Neuron (in vitro differentiated cells): ENCODE results near the gene METTL25B.

ENCODE experiments used
- H2AFZ ChIP-seq: one replicate; pipeline ENCODE4 v1.6.1; 2013; ENCODE audit warnings: low read depth, mild to moderate bottlenecking, inconsistent platforms, low read length, moderate library complexity
- H3K27me3 ChIP-seq: one replicate; pipeline ENCODE4 v1.6.1; 2013; ENCODE audit warnings: low read length; ENCODE audit not compliant: insufficient read depth
- H3K36me3 ChIP-seq: one replicate; pipeline ENCODE4 v1.6.1; 2013; ENCODE audit warnings: low read length; ENCODE audit not compliant: insufficient read depth
- H3K4me1 ChIP-seq: one replicate; pipeline ENCODE4 v1.6.1; 2013; ENCODE audit warnings: low read length; ENCODE audit not compliant: insufficient read depth
- H3K4me3 ChIP-seq: 2 replicates; pipeline ENCODE4 v1.5.1; 2013; ENCODE audit warnings: mild to moderate bottlenecking, low read length, moderate library complexity
- H3K9me3 ChIP-seq: one replicate; pipeline ENCODE4 v1.6.1; 2013; ENCODE audit warnings: low read length

METTL25B gene

GRCh38 chr1:156705918-156706656 lies 22.2 kb upstream of the METTL25B start:
- peak overlapping the region; percentile 42 for H3K4me3 ChIP-seq
- no peaks in the 10 kb centered on the region for H3K9me3 ChIP-seq
- H3K27me3 ChIP-seq: no peaks in the 10 kb centered on the region
- peaks cover 72% of the 10 kb centered on the region for H3K4me1 ChIP-seq
- H3K36me3 ChIP-seq: no peaks in the 10 kb centered on the region
- peak overlapping the region; percentile 60 for H2AFZ ChIP-seq

DNA sequence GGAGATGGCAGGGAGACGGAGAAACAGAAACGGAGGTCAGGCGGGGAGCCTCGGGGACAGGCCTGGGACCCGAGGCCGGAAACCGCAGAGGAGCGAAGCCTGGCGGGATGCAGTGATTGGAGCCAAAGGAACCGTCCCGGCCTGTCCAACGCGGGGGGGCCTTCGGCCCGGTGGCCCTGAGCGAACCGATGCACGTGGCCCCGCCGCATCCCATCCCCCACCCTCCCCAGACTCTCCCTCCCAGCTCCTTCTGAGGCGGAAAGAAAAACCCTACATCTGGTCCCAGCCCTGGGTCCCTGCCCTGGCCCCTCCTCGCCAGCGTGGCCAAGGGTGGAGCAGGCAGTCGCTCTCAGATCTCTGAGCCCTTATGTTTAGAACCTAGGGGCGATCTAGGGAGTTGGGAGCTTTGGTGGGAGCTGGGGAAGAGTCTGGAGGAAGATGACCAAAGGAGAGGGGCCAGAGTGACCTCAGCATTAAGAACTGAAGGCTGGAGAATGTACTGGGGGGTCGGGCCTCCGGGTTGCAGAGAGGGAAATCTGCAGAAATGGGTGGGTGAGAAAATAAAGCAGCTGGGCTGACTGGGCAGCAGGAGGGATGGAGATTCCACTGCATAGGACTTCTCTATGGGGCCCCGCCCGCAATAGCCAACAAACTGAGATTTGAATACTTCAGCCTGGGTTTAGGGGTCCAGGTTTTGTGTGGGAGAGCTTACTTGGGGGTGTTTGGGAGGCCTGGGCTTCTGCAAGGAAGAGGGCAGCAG lies 21.4 kb upstream of the METTL25B start:
- no peaks in the 10 kb centered on the region for H3K27me3 ChIP-seq
- H2AFZ ChIP-seq: peak overlapping the region; percentile 60
- no peaks in the 10 kb centered on the region for H3K9me3 ChIP-seq
- no peaks in the 10 kb centered on the region for H3K36me3 ChIP-seq
- peaks cover 72% of the 10 kb centered on the region for H3K4me1 ChIP-seq
- H3K4me3 ChIP-seq: peak overlapping the region; percentile 42

GRCh38 chr1:156707417-156708217 lies 20.7 kb upstream of the METTL25B start:
- Histone ChIP-seq H3K4me1 (peaks cover 72% of the 10 kb centered on the region), H3K9me3 (no peaks in the 10 kb centered on the region), H2AFZ (peak overlapping the region; percentile 60), H3K36me3 (no peaks in the 10 kb centered on the region), H3K4me3 (peak overlapping the region; percentile 42), H3K27me3 (no peaks in the 10 kb centered on the region)

GRCh38 chr1:156708218-156708661 lies 20.0 kb upstream of the METTL25B start:
- H3K27me3 ChIP-seq: no peaks in the 10 kb centered on the region
- no peak overlapping the region for H3K4me3 ChIP-seq
- H3K36me3 ChIP-seq: no peaks in the 10 kb centered on the region
- H2AFZ ChIP-seq: no peak overlapping the region
- peaks cover 72% of the 10 kb centered on the region for H3K4me1 ChIP-seq
- no peaks in the 10 kb centered on the region for H3K9me3 ChIP-seq

DNA sequence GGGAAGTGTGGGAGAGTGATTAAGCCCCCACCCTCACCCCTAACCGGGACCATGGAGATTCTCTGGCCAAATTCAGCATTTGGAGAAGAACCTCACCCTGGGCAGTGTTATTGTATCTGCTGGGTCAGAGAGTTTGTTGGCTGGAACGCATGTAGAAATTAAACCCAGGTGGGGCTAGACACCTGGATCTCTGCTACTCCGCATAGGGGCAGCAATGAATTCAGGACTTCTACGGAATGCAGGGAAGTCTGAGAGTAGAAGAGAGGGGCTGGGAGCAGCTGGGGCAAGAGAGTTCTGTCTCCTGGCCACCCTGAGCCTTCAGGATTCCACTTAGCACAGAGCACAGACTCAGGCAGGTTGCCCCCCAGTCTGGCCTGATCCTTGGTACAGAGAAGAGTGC lies 19.2 kb upstream of the METTL25B start:
- Histone ChIP-seq H3K36me3 (no peaks in the 10 kb centered on the region), H3K9me3 (no peaks in the 10 kb centered on the region), H3K4me3 (no peak overlapping the region), H3K4me1 (peaks cover 65% of the 10 kb centered on the region), H2AFZ (no peak overlapping the region), H3K27me3 (no peaks in the 10 kb centered on the region)

GRCh38 chr1:156709757-156710489 lies 18.3 kb upstream of the METTL25B start:
- Histone ChIP-seq H3K4me3 (no peak overlapping the region), H3K27me3 (no peaks in the 10 kb centered on the region), H2AFZ (no peak overlapping the region), H3K36me3 (no peaks in the 10 kb centered on the region), H3K9me3 (no peaks in the 10 kb centered on the region), H3K4me1 (peaks cover 56% of the 10 kb centered on the region)

GRCh38 chr1:156711011-156711817 lies 17.1 kb upstream of the METTL25B start:
- Histone ChIP-seq H2AFZ (no peak overlapping the region), H3K4me1 (peaks cover 46% of the 10 kb centered on the region), H3K36me3 (no peaks in the 10 kb centered on the region), H3K4me3 (no peak overlapping the region), H3K9me3 (no peaks in the 10 kb centered on the region), H3K27me3 (no peaks in the 10 kb centered on the region)

GRCh38 chr1:156712626-156713025 lies 15.6 kb upstream of the METTL25B start:
- no peaks in the 10 kb centered on the region for H3K27me3 ChIP-seq
- H3K36me3 ChIP-seq: no peaks in the 10 kb centered on the region
- H2AFZ ChIP-seq: no peak overlapping the region
- no peak overlapping the region for H3K4me3 ChIP-seq
- peaks cover 32% of the 10 kb centered on the region for H3K4me1 ChIP-seq
- no peaks in the 10 kb centered on the region for H3K9me3 ChIP-seq

- Histone ChIP-seq H3K4me3 (no peak overlapping the region), H2AFZ (no peak overlapping the region), H3K9me3 (no peaks in the 10 kb centered on the region), H3K36me3 (no peaks in the 10 kb centered on the region), H3K27me3 (no peaks in the 10 kb centered on the region), H3K4me1 (peaks cover 11% of the 10 kb centered on the region)
Measured at GRCh38 chr1:156714830-156715229, 13.4 kb upstream of the METTL25B start.

DNA sequence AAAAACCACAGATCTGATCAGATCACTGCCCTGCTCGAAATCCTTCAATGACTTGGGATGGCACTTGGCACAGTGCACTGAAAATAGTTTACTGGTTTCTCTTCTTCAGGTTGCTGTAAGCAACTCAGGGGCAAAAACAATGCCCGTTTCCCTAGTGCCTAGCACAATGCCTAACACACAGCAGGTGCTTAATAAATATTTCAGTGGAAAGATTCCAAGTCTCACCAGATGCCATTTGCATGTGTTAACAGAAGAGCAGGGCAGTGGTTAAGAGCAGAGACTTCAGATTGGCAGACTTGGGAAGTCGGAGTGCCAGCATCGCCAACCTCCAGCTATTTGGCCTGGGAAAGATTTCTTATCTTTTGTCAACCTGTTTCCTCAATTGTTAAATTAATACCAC lies 10.9 kb upstream of the METTL25B start:
- peaks cover 14% of the 10 kb centered on the region for H3K36me3 ChIP-seq
- no peaks in the 10 kb centered on the region for H3K9me3 ChIP-seq
- no peak overlapping the region for H3K4me3 ChIP-seq
- no peak overlapping the region for H2AFZ ChIP-seq
- no peaks in the 10 kb centered on the region for H3K27me3 ChIP-seq
- no peaks in the 10 kb centered on the region for H3K4me1 ChIP-seq

DNA sequence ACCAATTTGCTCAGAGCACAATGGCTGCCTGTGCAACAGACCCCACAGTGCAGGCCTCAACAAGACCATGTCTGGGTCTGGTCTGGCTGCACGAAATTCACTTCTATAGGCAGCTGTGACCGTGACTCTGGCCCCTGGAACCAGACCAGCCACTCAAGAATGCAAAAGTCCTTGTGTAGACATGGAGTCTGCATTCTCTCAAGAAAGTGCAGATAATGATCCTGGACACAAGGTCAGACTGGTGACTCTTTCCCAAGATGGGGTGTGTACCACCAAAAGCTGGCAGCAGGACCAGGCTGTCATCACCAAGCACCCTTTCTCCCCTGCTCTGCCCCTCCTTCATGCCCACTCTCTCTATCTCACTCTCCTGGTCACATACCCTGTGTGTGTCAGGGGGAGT lies 7.1 kb upstream of the METTL25B start:
- H2AFZ ChIP-seq: no peak overlapping the region
- H3K4me3 ChIP-seq: no peak overlapping the region
- no peaks in the 10 kb centered on the region for H3K9me3 ChIP-seq
- H3K27me3 ChIP-seq: no peaks in the 10 kb centered on the region
- H3K4me1 ChIP-seq: peaks cover 10% of the 10 kb centered on the region
- H3K36me3 ChIP-seq: peaks cover 38% of the 10 kb centered on the region

GRCh38 chr1:156721535-156721934 lies 6.7 kb upstream of the METTL25B start:
- H3K36me3 ChIP-seq: peaks cover 38% of the 10 kb centered on the region
- peaks cover 14% of the 10 kb centered on the region for H3K4me1 ChIP-seq
- no peaks in the 10 kb centered on the region for H3K9me3 ChIP-seq
- H3K4me3 ChIP-seq: no peak overlapping the region
- H3K27me3 ChIP-seq: no peaks in the 10 kb centered on the region
- H2AFZ ChIP-seq: no peak overlapping the region
